Muscle layer of duodenum (tissue), 2 donors: ENCODE results near the gene RRAGC.

ENCODE experiments used
- H3K27ac ChIP-seq: one replicate; pipeline ENCODE4 v1.7.0; 2013; ENCODE audit warnings: mild to moderate bottlenecking, low read length
- H3K27me3 ChIP-seq: one replicate; pipeline ENCODE4 v1.7.0; 2013; ENCODE audit warnings: low read depth, mild to moderate bottlenecking, control low read depth, low read length
- H3K36me3 ChIP-seq, 2 donors: one replicate each; pipeline ENCODE4 v1.7.0; 2013; ENCODE audit warnings: low read length in 2 of 2, control low read depth in 1 of 2, mild to moderate bottlenecking in 1 of 2; ENCODE audit not compliant: insufficient read depth in 2 of 2, control insufficient read depth in 1 of 2
- H3K4me1 ChIP-seq, 2 donors: one replicate each; pipeline ENCODE4 v1.7.0; 2013; ENCODE audit warnings: low read length in 2 of 2, mild to moderate bottlenecking in 2 of 2, control low read depth in 1 of 2, moderate library complexity in 1 of 2; ENCODE audit not compliant: insufficient read depth in 2 of 2, control insufficient read depth in 1 of 2
- H3K4me3 ChIP-seq, 2 donors: one replicate each; pipeline ENCODE4 v1.7.0; 2013; ENCODE audit warnings: low read length in 2 of 2, low read depth in 1 of 2, mild to moderate bottlenecking in 1 of 2
- H3K9me3 ChIP-seq, 2 donors: one replicate each; pipeline ENCODE4 v1.7.0; 2013; ENCODE audit warnings: low read length in 2 of 2, control low read depth in 1 of 2, mild to moderate bottlenecking in 1 of 2; ENCODE audit not compliant: control insufficient read depth in 1 of 2
- donor health status: healthy.

The RRAGC gene

GRCh38 chr1:38885092-38885491, 25.5 kb upstream of the RRAGC start:
- Histone ChIP-seq H3K4me3 (no peak overlapping the region), H3K27ac (no peak overlapping the region), H3K27me3 (no peaks in the 10 kb centered on the region), H3K4me1 (no peaks in the 10 kb centered on the region), H3K36me3 (no peaks in the 10 kb centered on the region), H3K9me3 (no peaks in the 10 kb centered on the region)

- Histone ChIP-seq H3K36me3 (no peaks in the 10 kb centered on the region), H3K4me3 (no peak within 1 kb of the TSS), H3K4me1 (no peaks in the 10 kb centered on the region), H3K27me3 (no peaks in the 10 kb centered on the region), H3K27ac (no peak within 1 kb of the TSS), H3K9me3 (no peaks in the 10 kb centered on the region)
Measured at GRCh38 chr1:38881487-38881886, 21.9 kb upstream of the RRAGC start, which contains the start of gene GJA9. GJA9 (minus strand) TSS chr1:38881587; CDS start chr1:38876098, 5,489 bp downstream.

- H3K4me1 ChIP-seq = peaks cover 7 to 18% of the 10 kb centered on the region in 2 donors
Measured at GRCh38 chr1:38875811-38876210, 16.2 kb upstream of the RRAGC start.

GRCh38 chr1:38873027-38873969, 13.7 kb upstream of the RRAGC start, which contains the start of gene MYCBP:
MYCBP (minus strand) TSS chr1:38873348; CDS start chr1:38873305, 43 bp downstream.
- H3K27me3 ChIP-seq = no peaks in the 10 kb centered on the region
- no peaks in the 10 kb centered on the region for H3K9me3 ChIP-seq
- no peaks in the 10 kb centered on the region for H3K36me3 ChIP-seq
- H3K27ac ChIP-seq = peak within 1 kb of the TSS; percentile 67
- peak within 1 kb of the TSS; percentile 85 to 86 for H3K4me3 ChIP-seq
- peaks cover 7 to 18% of the 10 kb centered on the region in 2 donors for H3K4me1 ChIP-seq

More at GRCh38 chr1:38875811-38876210, 16.2 kb upstream of the RRAGC start:
- Histone ChIP-seq H3K4me3 (no peak overlapping the region), H3K9me3 (no peaks in the 10 kb centered on the region), H3K36me3 (no peaks in the 10 kb centered on the region), H3K27ac (no peak overlapping the region), H3K27me3 (no peaks in the 10 kb centered on the region)

- peak overlapping the region; percentile 85 to 86 for H3K4me3 ChIP-seq
- peaks cover 7 to 18% of the 10 kb centered on the region in 2 donors for H3K4me1 ChIP-seq
- H3K27ac ChIP-seq = peak overlapping the region; percentile 67
- no peaks in the 10 kb centered on the region for H3K27me3 ChIP-seq
- H3K9me3 ChIP-seq = no peaks in the 10 kb centered on the region
- no peaks in the 10 kb centered on the region for H3K36me3 ChIP-seq
Measured at GRCh38 chr1:38872401-38873026, 12.9 kb upstream of the RRAGC start.

GRCh38 chr1:38870996-38871395, 11.4 kb upstream of the RRAGC start:
- Histone ChIP-seq H3K4me1 (peaks cover 7 to 18% of the 10 kb centered on the region in 2 donors), H3K27me3 (no peaks in the 10 kb centered on the region), H3K9me3 (no peaks in the 10 kb centered on the region), H3K27ac (no peak overlapping the region), H3K36me3 (no peaks in the 10 kb centered on the region), H3K4me3 (no peak overlapping the region)

- no peak overlapping the region for H3K4me3 ChIP-seq
- H3K36me3 ChIP-seq = peaks cover 0 to 5% of the 10 kb centered on the region in 2 donors
- no peak overlapping the region for H3K27ac ChIP-seq
- H3K9me3 ChIP-seq = no peaks in the 10 kb centered on the region
- peaks cover 4 to 25% of the 10 kb centered on the region in 2 donors for H3K4me1 ChIP-seq
- H3K27me3 ChIP-seq = no peaks in the 10 kb centered on the region
Measured at GRCh38 chr1:38867208-38867607, 7.6 kb upstream of the RRAGC start.

GRCh38 chr1:38865112-38865715, 5.6 kb upstream of the RRAGC start:
- peaks cover 6 to 35% of the 10 kb centered on the region in 2 donors for H3K4me1 ChIP-seq
- H3K36me3 ChIP-seq = peaks cover 0 to 5% of the 10 kb centered on the region in 2 donors
- H3K27me3 ChIP-seq = no peaks in the 10 kb centered on the region
- H3K9me3 ChIP-seq = no peaks in the 10 kb centered on the region
- H3K27ac ChIP-seq = no peak overlapping the region
- H3K4me3 ChIP-seq = no peak overlapping the region

GRCh38 chr1:38860454-38860795, 853 bp upstream of the RRAGC start:
- Histone ChIP-seq H3K27me3 (no peaks in the 10 kb centered on the region), H3K27ac (peak overlapping the region; percentile 52), H3K36me3 (peaks cover 3 to 16% of the 10 kb centered on the region in 2 donors), H3K9me3 (no peaks in the 10 kb centered on the region), H3K4me1 (peaks cover 11 to 45% of the 10 kb centered on the region in 2 donors), H3K4me3 (peak overlapping the region; percentile 84 to 91)

GRCh38 chr1:38858833-38859560, 575 bp downstream of the RRAGC start:
- Histone ChIP-seq H3K9me3 (no peaks in the 10 kb centered on the region), H3K36me3 (peaks cover 9 to 17% of the 10 kb centered on the region in 2 donors), H3K27me3 (no peaks in the 10 kb centered on the region), H3K27ac (peak overlapping the region; percentile 83), H3K4me3 (peak overlapping the region; percentile 95 to 96), H3K4me1 (peaks cover 11 to 40% of the 10 kb centered on the region in 2 donors)
